SK-N-SH (cell line): Measurements from ENCODE around the gene PBX3. TPM values are rescaled to one million over a fixed set of nuclear protein-coding genes. Genes with fewer than 3 reads are reported as not detected.

Experiments
- CTCF ChIA-PET: fragments of 300-600, 350-600 bp; formaldehyde crosslinking; extraction: SDS; loops from one replicate; lab custom pipeline; 2021; lab: Yijun Ruan, JAX
- POLR2A ChIA-PET: fragments of 350-600 bp; sonication (Branson Sonifier 250); formaldehyde crosslinking; extraction: SDS; loops from one replicate; lab custom pipeline; 2020; ENCODE audit warnings: antibody characterized with exemption, inconsistent platforms; lab: Yijun Ruan, JAX
- DNase-seq: peaks from one replicate; pipeline ENCODE4 v3.0.0; 2012
- H2AFZ ChIP-seq: fragments of 200-600 bp; sonication (generic); 2 replicates; pipeline ENCODE4 v1.8.1; 2016; ENCODE audit warnings: antibody characterized with exemption, mild to moderate bottlenecking, low read depth
- H3F3A ChIP-seq: fragments of 200-600 bp; sonication (generic); replicated peaks from 2 replicates; pipeline ENCODE3; 2016; ENCODE audit warnings: antibody characterized with exemption, mild to moderate bottlenecking; ENCODE audit not compliant: insufficient read depth
- H3K27ac ChIP-seq, 2 experiments: fragments of 200-500 bp in 1 of 2; fragments of 200-600 bp in 1 of 2; sonication (Bioruptor generic) in 1 of 2; sonication (generic), shearing (Covaris generic) in 1 of 2; 2 replicates each; pipeline versions ENCODE4 v1.5.1 to v1.6.1; 2014 to 2016; ENCODE audit warnings: low read depth in 2 of 2, inconsistent platforms in 1 of 2, low read length in 1 of 2, mild to moderate bottlenecking in 1 of 2, mixed read lengths in 1 of 2
- H3K27me3 ChIP-seq: fragments of 200-600 bp; sonication (generic), shearing (Covaris generic); 2 replicates; pipeline ENCODE4 v1.6.1; 2016; ENCODE audit warnings: mixed run types; ENCODE audit not compliant: insufficient read depth
- H3K36me3 ChIP-seq, 2 experiments: fragments of 200-500 bp in 1 of 2; fragments of 200-600 bp in 1 of 2; sonication (Bioruptor generic) in 1 of 2; sonication (generic) in 1 of 2; replicated peaks in 1 of 2; 2 replicates each; pipeline versions ENCODE3 to v1.5.1; 2014 to 2016; ENCODE audit warnings: low read length in 1 of 2, mild to moderate bottlenecking in 1 of 2; ENCODE audit not compliant: insufficient read depth in 2 of 2, control insufficient read depth in 1 of 2
- H3K4me1 ChIP-seq, 2 experiments: fragments of 200-500 bp in 1 of 2; fragments of 200-600 bp in 1 of 2; sonication (Bioruptor generic) in 1 of 2; sonication (generic), shearing (Covaris generic) in 1 of 2; 2 replicates each; pipeline versions ENCODE4 v1.5.1 to v1.6.1; 2014 to 2016; ENCODE audit warnings: low read depth in 1 of 2, low read length in 1 of 2, mixed run types in 1 of 2; ENCODE audit not compliant: insufficient read depth in 2 of 2, control insufficient read depth in 1 of 2
- H3K4me2 ChIP-seq: fragments of 200-600 bp; sonication (generic), shearing (Covaris generic); 2 replicates; pipeline ENCODE4 v1.6.1; 2017; ENCODE audit warnings: mixed run types
- H3K4me3 ChIP-seq, 2 experiments: fragments of 200-500 bp in 1 of 2; fragments of 200-600 bp in 1 of 2; sonication (Bioruptor generic) in 1 of 2; sonication (generic), shearing (Covaris generic) in 1 of 2; 2 replicates each; pipeline versions ENCODE4 v1.5.1 to v1.8.1; 2014 to 2016; ENCODE audit warnings: low read depth in 2 of 2, inconsistent platforms in 1 of 2, low read length in 1 of 2, mild to moderate bottlenecking in 1 of 2, mixed read lengths in 1 of 2, moderate library complexity in 1 of 2
- H3K79me2 ChIP-seq: fragments of 200-600 bp; sonication (generic); 2 replicates; pipeline ENCODE4 v1.8.1; 2017; ENCODE audit warnings: mild to moderate bottlenecking; ENCODE audit not compliant: insufficient read depth
- H3K9ac ChIP-seq: fragments of 200-600 bp; sonication (generic); 2 replicates; pipeline ENCODE4 v1.6.1; 2017; ENCODE audit warnings: mixed run types
- H3K9me2 ChIP-seq: fragments of 200-600 bp; sonication (generic); 2 replicates; pipeline ENCODE4 v1.6.1; 2017; ENCODE audit warnings: mixed run types
- H3K9me3 ChIP-seq: fragments of 200-600 bp; sonication (generic); 2 replicates; pipeline ENCODE4 v1.6.1; 2017; ENCODE audit warnings: mixed run types, mild to moderate bottlenecking, moderate library complexity
- H4K20me1 ChIP-seq: fragments of 200-600 bp; sonication (generic); 2 replicates; pipeline ENCODE4 v1.6.1; 2017; ENCODE audit warnings: mild to moderate bottlenecking, mixed run types; ENCODE audit not compliant: insufficient read depth
- ELF1 ChIP-seq: IDR thresholded peaks from 2 replicates; pipeline ENCODE4 v1.4.0; 2012
- EZH2phosphoT487 ChIP-seq: fragments of 200-600 bp; sonication (generic); IDR thresholded peaks from 2 replicates; pipeline ENCODE4 v1.6.1; 2017; ENCODE audit warnings: low read depth, mixed run types, mild to moderate bottlenecking, antibody characterized with exemption, moderate library complexity, borderline replicate concordance
- FOSL2 ChIP-seq: IDR thresholded peaks from 2 replicates; pipeline ENCODE4 v1.4.0; 2012; ENCODE audit warnings: low read depth, mild to moderate bottlenecking, moderate library complexity, borderline replicate concordance
- FOXM1 ChIP-seq: IDR thresholded peaks from 2 replicates; pipeline ENCODE4 v1.4.0; 2012; ENCODE audit warnings: low read depth, mild to moderate bottlenecking
- IRF3 ChIP-seq: fragments of 150-350 bp; IDR thresholded peaks from 2 replicates; pipeline ENCODE4 v1.6.1; 2016; ENCODE audit warnings: mild to moderate bottlenecking, low read depth, low read length
- JUND ChIP-seq: IDR thresholded peaks from 2 replicates; pipeline ENCODE4 v1.4.0; 2012
- MEF2A ChIP-seq: IDR thresholded peaks from 2 replicates; pipeline ENCODE4 v1.4.0; 2012; ENCODE audit warnings: low read depth, borderline replicate concordance
- NRF1 ChIP-seq: IDR thresholded peaks from 2 replicates; pipeline ENCODE4 v1.6.1; 2012; ENCODE audit warnings: low read depth, mild to moderate bottlenecking, low read length
- POLR2AphosphoS5 ChIP-seq: IDR thresholded peaks from 2 replicates; pipeline ENCODE4 v1.6.1; 2012; ENCODE audit warnings: low read depth, low read length
- RAD21 ChIP-seq: IDR thresholded peaks from 2 replicates; pipeline ENCODE4 v1.6.1; 2012; ENCODE audit warnings: mild to moderate bottlenecking, low read length
- REST ChIP-seq: IDR thresholded peaks from 2 replicates; pipeline ENCODE4 v1.6.1; 2012; ENCODE audit warnings: mild to moderate bottlenecking, low read depth, low read length, moderate library complexity
- RFX5 ChIP-seq: IDR thresholded peaks from 2 replicates; pipeline ENCODE4 v1.6.1; 2012; ENCODE audit warnings: mild to moderate bottlenecking, improper control_type of control experiment, low read length
- RXRA ChIP-seq: IDR thresholded peaks from 2 replicates; pipeline ENCODE4 v1.4.0; 2012; ENCODE audit warnings: low read depth, mild to moderate bottlenecking, borderline replicate concordance
- SIN3A ChIP-seq: IDR thresholded peaks from 2 replicates; pipeline ENCODE4 v1.6.1; 2012; ENCODE audit warnings: low read depth, mild to moderate bottlenecking, low read length, moderate library complexity, borderline replicate concordance
- SMC3 ChIP-seq: IDR thresholded peaks from 2 replicates; pipeline ENCODE4 v1.6.1; 2012; ENCODE audit warnings: low read depth, low read length, improper control_type of control experiment
- TEAD4 ChIP-seq: IDR thresholded peaks from 2 replicates; pipeline ENCODE4 v1.4.0; 2012; ENCODE audit warnings: mild to moderate bottlenecking, borderline replicate concordance; ENCODE audit not compliant: insufficient read depth
- WGBS: methylation state at CpG from one replicate; pipeline ENCODE4 v1.1.6; 2017; ENCODE audit warnings: low lambda C conversion rate; 5-methylcytosine and 5-hydroxymethylcytosine counted together
- polyA plus RNA-seq, 3 experiments: library from polyadenylated mRNA; depleted of rRNA; stranded (reverse); fragments of >200 nt; gene quantifications; 2 replicates each; pipeline ENCODE4 v1.2.3, GENCODE V29; 2012
- TF ChIP-seq, protein P1 (sequence below): fragments of 200-600 bp; sonication (generic); IDR thresholded peaks from 2 replicates; pipeline ENCODE4 v1.6.1; 2017; ENCODE audit warnings: antibody characterized with exemption, mild to moderate bottlenecking, moderate library complexity
- TF ChIP-seq, protein P2 (sequence below): IDR thresholded peaks from 2 replicates; pipeline ENCODE4 v1.4.0; 2012; ENCODE audit warnings: low read depth
- TF ChIP-seq, protein P3 (sequence below): fragments of 150-350 bp; IDR thresholded peaks from 2 replicates; pipeline ENCODE4 v1.6.1; 2017; ENCODE audit warnings: antibody characterized with exemption, low read length, low read depth, borderline replicate concordance

Gene PBX3
- polyA plus RNA-seq, 1 of the 3 experiments (the other 2 are of a cell fraction), result 73.0 TPM

GRCh38 chr9:125966959-125967711, 220.0 kb downstream of the PBX3 start:
- H3K27me3 ChIP-seq, result no peaks in the 10 kb centered on the region
- H3K4me2 ChIP-seq, result no peak overlapping the region
- no peak overlapping the region for H3K4me3 ChIP-seq
- ChIA-PET CTCF (interaction anchor here (0.9 to 1.4 kb wide), 2 partner anchors 12 to 141 kb away, joined by 3 to 4 read pairs; no protein-coding TSS in a partner anchor), POLR2A (no interaction called here)
- no peaks in the 10 kb centered on the region for H3K79me2 ChIP-seq
- no peaks in the 10 kb centered on the region for H4K20me1 ChIP-seq
- no peak overlapping the region for H2AFZ ChIP-seq
- no peaks in the 10 kb centered on the region for H3K9me3 ChIP-seq
- H3K4me1 ChIP-seq, result peaks cover 0 to 41% of the 10 kb centered on the region in 2 experiments; a peak in 2 of 4 replicates
- whole genome bisulfite sequencing, result 94% methylated on average over 11 of the region's 11 CpGs
- TF ChIP-seq JUND (no peak), TEAD4 (no peak), FOSL2 (no peak), FOXM1 (no peak), RXRA (no peak), MEF2A (no peak)
- TF ChIP-seq, protein P1, sequence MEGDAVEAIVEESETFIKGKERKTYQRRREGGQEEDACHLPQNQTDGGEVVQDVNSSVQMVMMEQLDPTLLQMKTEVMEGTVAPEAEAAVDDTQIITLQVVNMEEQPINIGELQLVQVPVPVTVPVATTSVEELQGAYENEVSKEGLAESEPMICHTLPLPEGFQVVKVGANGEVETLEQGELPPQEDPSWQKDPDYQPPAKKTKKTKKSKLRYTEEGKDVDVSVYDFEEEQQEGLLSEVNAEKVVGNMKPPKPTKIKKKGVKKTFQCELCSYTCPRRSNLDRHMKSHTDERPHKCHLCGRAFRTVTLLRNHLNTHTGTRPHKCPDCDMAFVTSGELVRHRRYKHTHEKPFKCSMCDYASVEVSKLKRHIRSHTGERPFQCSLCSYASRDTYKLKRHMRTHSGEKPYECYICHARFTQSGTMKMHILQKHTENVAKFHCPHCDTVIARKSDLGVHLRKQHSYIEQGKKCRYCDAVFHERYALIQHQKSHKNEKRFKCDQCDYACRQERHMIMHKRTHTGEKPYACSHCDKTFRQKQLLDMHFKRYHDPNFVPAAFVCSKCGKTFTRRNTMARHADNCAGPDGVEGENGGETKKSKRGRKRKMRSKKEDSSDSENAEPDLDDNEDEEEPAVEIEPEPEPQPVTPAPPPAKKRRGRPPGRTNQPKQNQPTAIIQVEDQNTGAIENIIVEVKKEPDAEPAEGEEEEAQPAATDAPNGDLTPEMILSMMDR, result no peak
- TF ChIP-seq, protein P2, sequence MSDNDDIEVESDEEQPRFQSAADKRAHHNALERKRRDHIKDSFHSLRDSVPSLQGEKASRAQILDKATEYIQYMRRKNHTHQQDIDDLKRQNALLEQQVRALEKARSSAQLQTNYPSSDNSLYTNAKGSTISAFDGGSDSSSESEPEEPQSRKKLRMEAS, result no peak
- H3K9me2 ChIP-seq, result no peaks in the 10 kb centered on the region
- peaks cover 24% of the 10 kb centered on the region for H3F3A ChIP-seq
- no peak overlapping the region for H3K9ac ChIP-seq
- no peak for DNase-seq
- H3K27ac ChIP-seq, result peak overlapping the region in 1 of 2 experiments; percentile 78; a peak in 2 of 4 replicates
- peaks cover 52 to 55% of the 10 kb centered on the region in 2 experiments for H3K36me3 ChIP-seq

GRCh38 chr9:125968714-125969374, 221.7 kb downstream of the PBX3 start:
- Histone ChIP-seq H3K9me3 (no peaks in the 10 kb centered on the region), H3F3A (peaks cover 14% of the 10 kb centered on the region), H3K9me2 (no peaks in the 10 kb centered on the region), H3K4me3 (no peak overlapping the region), H2AFZ (no peak overlapping the region), H3K4me1 (peaks cover 0 to 42% of the 10 kb centered on the region in 2 experiments; a peak in 2 of 4 replicates), H3K27me3 (no peaks in the 10 kb centered on the region), H3K4me2 (no peak overlapping the region), H3K79me2 (no peaks in the 10 kb centered on the region), H3K36me3 (peaks cover 35 to 39% of the 10 kb centered on the region in 2 experiments), H4K20me1 (no peaks in the 10 kb centered on the region), H3K9ac (no peak overlapping the region), H3K27ac (no peak overlapping the region)
- DNase-seq, result no peak
- ChIA-PET POLR2A (no interaction called here), CTCF (no interaction called here)
- WGBS, result 95% methylated on average over 6 of the region's 6 CpGs
- no peak for TF ChIP-seq EZH2phosphoT487
- TF ChIP-seq, protein P3, sequence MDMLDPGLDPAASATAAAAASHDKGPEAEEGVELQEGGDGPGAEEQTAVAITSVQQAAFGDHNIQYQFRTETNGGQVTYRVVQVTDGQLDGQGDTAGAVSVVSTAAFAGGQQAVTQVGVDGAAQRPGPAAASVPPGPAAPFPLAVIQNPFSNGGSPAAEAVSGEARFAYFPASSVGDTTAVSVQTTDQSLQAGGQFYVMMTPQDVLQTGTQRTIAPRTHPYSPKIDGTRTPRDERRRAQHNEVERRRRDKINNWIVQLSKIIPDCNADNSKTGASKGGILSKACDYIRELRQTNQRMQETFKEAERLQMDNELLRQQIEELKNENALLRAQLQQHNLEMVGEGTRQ, result no peak
- TF ChIP-seq SIN3A, result no peak
- TF ChIP-seq FOSL2, result no peak
- no peak for TF ChIP-seq SMC3
- TF ChIP-seq ELF1, result no peak
- TF ChIP-seq IRF3, result no peak
- TF ChIP-seq RFX5, result no peak
- no peak for TF ChIP-seq REST
- TF ChIP-seq RAD21, result no peak
- no peak for TF ChIP-seq NRF1
- no peak; the same call in 1 of the 2 replicates for TF ChIP-seq POLR2AphosphoS5
